Measurements from ENCODE around the gene DISC1. TPM values are rescaled to one million over a fixed set of nuclear protein-coding genes. Genes with fewer than 3 reads are reported as not detected.

Gene DISC1
- total RNA-seq, 2 experiments from 2014 or later: 1.9 to 3.8 TPM

GRCh38 chr1:231982871-231983587 is 356.4 kb downstream of the DISC1 start:
- no peak for DNase-seq
- ATAC-seq: no peak
- H3K4me3 Mint-ChIP-seq: no peak overlapping the region
- ChIA-PET POLR2A (no interaction called here), CTCF (interaction anchor here (0.9 to 2.1 kb wide), 2 partner anchors 116 to 271 kb away, joined by 4 to 5 read pairs; no protein-coding TSS in a partner anchor)
- peaks cover 5% of the 10 kb centered on the region for H3K4me1 Mint-ChIP-seq
- H3K9me3 Mint-ChIP-seq (ENCODE audit: low read depth): no peaks in the 10 kb centered on the region
- intact Hi-C loops (cut with DNase I, micrococcal nuclease): no loop called here
- no peaks in the 10 kb centered on the region for H3K36me3 Mint-ChIP-seq (ENCODE audit: low read depth)
- no peak overlapping the region for H3K27ac Mint-ChIP-seq
- no peaks in the 10 kb centered on the region for H3K27me3 Mint-ChIP-seq

GRCh38 chr1:231983588-231984193 is 357.1 kb downstream of the DISC1 start:
- Mint-ChIP-seq H3K27me3 (no peaks in the 10 kb centered on the region), H3K4me3 (no peak overlapping the region), H3K27ac (no peak overlapping the region), H3K36me3 (ENCODE audit: low read depth) (no peaks in the 10 kb centered on the region), H3K4me1 (peaks cover 5% of the 10 kb centered on the region), H3K9me3 (ENCODE audit: low read depth) (no peaks in the 10 kb centered on the region)
- ATAC-seq (no peak), DNase-seq (no peak)
- intact Hi-C loops (cut with DNase I, micrococcal nuclease): no loop called here
- ChIA-PET POLR2A (no interaction called here), CTCF (interaction anchor here (0.9 to 2.1 kb wide), 2 partner anchors 116 to 272 kb away, joined by 4 to 5 read pairs; no protein-coding TSS in a partner anchor)

- ChIA-PET CTCF (no interaction called here), POLR2A (no interaction called here)
- Mint-ChIP-seq H3K9me3 (ENCODE audit: low read depth) (no peaks in the 10 kb centered on the region), H3K4me3 (no peak overlapping the region), H3K27me3 (no peaks in the 10 kb centered on the region), H3K4me1 (peaks cover 5% of the 10 kb centered on the region), H3K27ac (no peak overlapping the region), H3K36me3 (ENCODE audit: low read depth) (no peaks in the 10 kb centered on the region)
- DNase-seq: no peak
- ATAC-seq: peak; percentile 39
- intact Hi-C loops (cut with DNase I, micrococcal nuclease): loop anchor here in 1 of 2 experiments (5.0 kb wide), 1 partner anchor 118 kb away; no protein-coding TSS in a partner anchor
These were observed 358.9 kb downstream of the DISC1 start for GRCh38 chr1:231985296-231986023.

- H3K36me3 Mint-ChIP-seq (ENCODE audit: low read depth): no peaks in the 10 kb centered on the region
- DNase-seq (no peak), ATAC-seq (no peak)
- no peak overlapping the region for H3K4me3 Mint-ChIP-seq
- H3K27ac Mint-ChIP-seq: no peak overlapping the region
- intact Hi-C loops (cut with DNase I, micrococcal nuclease): loop anchor here in 1 of 2 experiments (5.0 kb wide), 1 partner anchor 119 kb away; no protein-coding TSS in a partner anchor
- no peaks in the 10 kb centered on the region for H3K27me3 Mint-ChIP-seq
- CTCF ChIA-PET: no interaction called here
- POLR2A ChIA-PET: no interaction called here
- H3K4me1 Mint-ChIP-seq: peaks cover 5% of the 10 kb centered on the region
- no peaks in the 10 kb centered on the region for H3K9me3 Mint-ChIP-seq (ENCODE audit: low read depth)
These were observed 360.2 kb downstream of the DISC1 start for GRCh38 chr1:231986631-231987336.

GRCh38 chr1:231990388-231990787 is 363.8 kb downstream of the DISC1 start:
- ATAC-seq: no peak
- no peak overlapping the region for H3K4me3 Mint-ChIP-seq
- no peaks in the 10 kb centered on the region for H3K4me1 Mint-ChIP-seq
- peaks cover 5% of the 10 kb centered on the region for H3K36me3 Mint-ChIP-seq (ENCODE audit: low read depth)
- ChIA-PET POLR2A (no interaction called here), CTCF (no interaction called here)
- intact Hi-C loops (cut with DNase I, micrococcal nuclease): no loop called here
- H3K27me3 Mint-ChIP-seq: no peaks in the 10 kb centered on the region
- no peak for DNase-seq
- H3K9me3 Mint-ChIP-seq (ENCODE audit: low read depth): no peaks in the 10 kb centered on the region
- no peak overlapping the region for H3K27ac Mint-ChIP-seq

GRCh38 chr1:231991231-231991630 is 364.6 kb downstream of the DISC1 start:
- Mint-ChIP-seq H3K4me3 (no peak overlapping the region), H3K36me3 (ENCODE audit: low read depth) (peaks cover 5% of the 10 kb centered on the region), H3K9me3 (ENCODE audit: low read depth) (no peaks in the 10 kb centered on the region), H3K27ac (no peak overlapping the region), H3K4me1 (no peaks in the 10 kb centered on the region), H3K27me3 (no peaks in the 10 kb centered on the region)
- intact Hi-C loops (cut with DNase I, micrococcal nuclease): no loop called here
- ATAC-seq: no peak
- ChIA-PET POLR2A (no interaction called here), CTCF (no interaction called here)
- DNase-seq: no peak

- intact Hi-C loops (cut with DNase I, micrococcal nuclease): no loop called here
- Mint-ChIP-seq H3K36me3 (ENCODE audit: low read depth) (peaks cover 5% of the 10 kb centered on the region), H3K4me1 (no peaks in the 10 kb centered on the region), H3K27ac (no peak overlapping the region), H3K9me3 (ENCODE audit: low read depth) (no peaks in the 10 kb centered on the region), H3K4me3 (no peak overlapping the region), H3K27me3 (no peaks in the 10 kb centered on the region)
- DNase-seq (no peak), ATAC-seq (no peak)
- ChIA-PET POLR2A (no interaction called here), CTCF (no interaction called here)
These were observed 367.4 kb downstream of the DISC1 start for GRCh38 chr1:231993968-231994455.

- no peak for DNase-seq
- ChIA-PET CTCF (no interaction called here), POLR2A (no interaction called here)
- Mint-ChIP-seq H3K27ac (no peak overlapping the region), H3K9me3 (ENCODE audit: low read depth) (no peaks in the 10 kb centered on the region), H3K27me3 (no peaks in the 10 kb centered on the region), H3K36me3 (ENCODE audit: low read depth) (no peaks in the 10 kb centered on the region), H3K4me1 (no peaks in the 10 kb centered on the region), H3K4me3 (no peak overlapping the region)
- ATAC-seq: no peak
- intact Hi-C loops (cut with DNase I, micrococcal nuclease): no loop called here
These were observed 372.2 kb downstream of the DISC1 start for GRCh38 chr1:231998791-231999190.

- intact Hi-C loops (cut with DNase I, micrococcal nuclease): no loop called here
- Mint-ChIP-seq H3K27me3 (no peaks in the 10 kb centered on the region), H3K4me1 (no peaks in the 10 kb centered on the region), H3K36me3 (ENCODE audit: low read depth) (no peaks in the 10 kb centered on the region), H3K9me3 (ENCODE audit: low read depth) (no peaks in the 10 kb centered on the region), H3K4me3 (no peak overlapping the region), H3K27ac (no peak overlapping the region)
- ATAC-seq (no peak), DNase-seq (no peak)
- ChIA-PET CTCF (no interaction called here), POLR2A (no interaction called here)
These were observed 378.7 kb downstream of the DISC1 start for GRCh38 chr1:232005300-232005699.

GRCh38 chr1:232009741-232010140 is 383.2 kb downstream of the DISC1 start:
- POLR2A ChIA-PET: no interaction called here
- DNase-seq (no peak), ATAC-seq (no peak)
- no peaks in the 10 kb centered on the region for H3K36me3 Mint-ChIP-seq (ENCODE audit: low read depth)
- no peaks in the 10 kb centered on the region for H3K9me3 Mint-ChIP-seq (ENCODE audit: low read depth)
- no peaks in the 10 kb centered on the region for H3K4me1 Mint-ChIP-seq
- no peak overlapping the region for H3K27ac Mint-ChIP-seq
- H3K27me3 Mint-ChIP-seq: no peaks in the 10 kb centered on the region
- CTCF ChIA-PET: no interaction called here
- no peak overlapping the region for H3K4me3 Mint-ChIP-seq
- intact Hi-C loops (cut with DNase I, micrococcal nuclease): no loop called here

GRCh38 chr1:232011961-232012360 is 385.4 kb downstream of the DISC1 start:
- no peak overlapping the region for H3K4me3 Mint-ChIP-seq
- H3K27me3 Mint-ChIP-seq: no peaks in the 10 kb centered on the region
- DNase-seq (no peak), ATAC-seq (no peak)
- intact Hi-C loops (cut with DNase I, micrococcal nuclease): loop anchor here in 1 of 2 experiments (1.0 kb wide), 1 partner anchor 17 kb away; no protein-coding TSS in a partner anchor
- H3K36me3 Mint-ChIP-seq (ENCODE audit: low read depth): no peaks in the 10 kb centered on the region
- CTCF ChIA-PET: no interaction called here
- no peaks in the 10 kb centered on the region for H3K9me3 Mint-ChIP-seq (ENCODE audit: low read depth)
- POLR2A ChIA-PET: no interaction called here
- no peaks in the 10 kb centered on the region for H3K4me1 Mint-ChIP-seq
- no peak overlapping the region for H3K27ac Mint-ChIP-seq

Data from activated CD4-positive, alpha-beta T cell treated with anti-CD3 and anti-CD28 coated beads for 36 hours (primary cell).